NCI-H226 (cell line): Measurements from ENCODE around the gene MRPL1.
"Not testable (repeated sequence)": the region's sequence is repeated elsewhere in the genome, so short reads cannot be mapped to it uniquely, and the experiment has no call there.

ENCODE experiments used
- DNase-seq: peaks from one replicate; pipeline ENCODE4 v3.0.0-alpha.2; 2015

The MRPL1 gene

DNA sequence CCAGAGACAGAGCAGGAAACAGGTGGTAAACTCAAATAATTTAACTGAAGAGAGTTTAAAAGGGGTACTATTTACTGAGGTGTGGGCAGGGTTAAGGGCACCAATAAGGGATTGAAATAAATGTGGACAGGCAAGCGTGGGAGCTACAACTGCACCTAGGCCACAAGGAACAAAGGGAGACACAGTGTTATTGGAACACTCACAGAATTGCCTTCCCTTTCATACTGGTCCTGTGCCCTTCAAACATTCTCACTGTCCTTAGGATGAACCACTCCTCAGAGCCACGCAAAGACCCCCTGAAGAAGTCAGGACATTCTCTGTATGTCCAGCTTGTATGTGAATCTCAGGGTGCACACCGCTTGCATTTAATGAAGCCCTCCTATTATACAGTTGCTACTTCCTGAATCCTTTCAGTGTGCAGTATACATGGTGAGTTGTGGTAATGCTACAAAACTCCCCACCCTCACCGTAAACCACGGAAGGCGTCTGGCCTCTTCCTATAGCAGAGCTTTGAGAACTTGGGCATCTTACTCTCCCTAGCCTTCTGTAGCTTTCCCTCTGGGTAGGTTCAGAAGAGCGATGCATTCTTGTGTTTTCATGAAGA, 9.6 kb upstream of the MRPL1 start:
- DNase-seq = no peak

- no peak for DNase-seq
Measured at GRCh38 chr4:77854431-77855111, 8.1 kb upstream of the MRPL1 start.

DNA sequence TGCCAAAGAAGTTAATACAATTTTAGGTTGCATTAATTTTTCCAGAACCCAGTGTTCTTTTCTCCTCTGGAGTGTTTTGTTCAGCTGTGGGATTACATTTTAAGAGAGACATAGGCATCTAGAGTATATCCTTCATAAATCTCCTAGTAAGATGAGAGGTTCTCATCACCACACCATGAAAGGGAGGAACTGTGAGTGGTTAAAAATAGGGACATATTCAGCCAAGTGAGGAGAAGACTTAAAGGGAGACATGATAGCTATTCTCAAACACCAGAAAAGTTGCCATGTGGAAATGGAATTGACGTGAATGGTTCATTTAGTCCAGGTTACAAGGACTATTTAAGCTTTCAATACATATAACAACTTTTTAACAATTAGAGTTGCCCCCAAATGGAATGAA, 6.5 kb upstream of the MRPL1 start:
- DNase-seq = no peak

DNA sequence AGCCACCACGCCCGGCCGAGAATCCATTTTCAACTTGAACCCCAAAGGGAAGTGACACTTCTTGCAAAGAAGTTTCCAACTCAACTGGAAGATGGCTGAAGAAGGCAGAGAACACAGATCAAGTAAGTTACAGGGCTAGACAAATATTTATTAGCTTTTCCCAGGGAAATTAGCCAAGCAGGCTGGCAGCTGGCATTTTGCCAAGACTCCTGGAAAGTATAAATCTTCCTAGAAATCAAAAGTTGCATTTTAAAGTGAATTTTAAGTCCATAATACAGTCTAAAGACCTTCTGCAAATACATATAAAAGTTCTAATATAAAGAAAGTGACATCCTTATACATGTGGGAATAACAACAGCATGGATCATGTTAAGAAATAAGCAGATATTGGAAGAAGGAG, 3.4 kb upstream of the MRPL1 start:
- no peak for DNase-seq

- DNase-seq = no peak
Measured at GRCh38 chr4:77861495-77861894, 1.1 kb upstream of the MRPL1 start.

DNA sequence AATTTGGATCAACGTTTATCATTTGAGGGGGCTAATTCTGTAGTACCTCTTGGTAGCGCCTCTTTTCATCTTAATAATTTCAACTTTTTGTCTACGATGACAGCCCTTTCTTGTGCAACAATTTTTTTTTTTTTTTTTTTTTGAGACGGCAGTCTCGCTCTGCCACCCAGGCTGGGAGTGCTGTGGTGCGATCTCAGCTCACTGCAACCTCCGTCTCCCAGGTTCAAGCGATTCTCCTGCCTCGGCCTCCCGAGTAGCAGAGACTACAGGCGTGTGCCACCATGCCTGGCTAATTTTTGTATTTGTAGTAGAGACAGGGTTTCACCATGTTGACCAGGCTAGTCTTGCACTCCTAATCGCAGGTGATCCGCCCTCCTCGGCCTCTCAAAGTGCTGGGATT, 711 bp downstream of the MRPL1 start:
- DNase-seq = not testable (repeated sequence)

- no peak for DNase-seq
Measured at GRCh38 chr4:77865259-77865658, 2.6 kb downstream of the MRPL1 start.

DNA sequence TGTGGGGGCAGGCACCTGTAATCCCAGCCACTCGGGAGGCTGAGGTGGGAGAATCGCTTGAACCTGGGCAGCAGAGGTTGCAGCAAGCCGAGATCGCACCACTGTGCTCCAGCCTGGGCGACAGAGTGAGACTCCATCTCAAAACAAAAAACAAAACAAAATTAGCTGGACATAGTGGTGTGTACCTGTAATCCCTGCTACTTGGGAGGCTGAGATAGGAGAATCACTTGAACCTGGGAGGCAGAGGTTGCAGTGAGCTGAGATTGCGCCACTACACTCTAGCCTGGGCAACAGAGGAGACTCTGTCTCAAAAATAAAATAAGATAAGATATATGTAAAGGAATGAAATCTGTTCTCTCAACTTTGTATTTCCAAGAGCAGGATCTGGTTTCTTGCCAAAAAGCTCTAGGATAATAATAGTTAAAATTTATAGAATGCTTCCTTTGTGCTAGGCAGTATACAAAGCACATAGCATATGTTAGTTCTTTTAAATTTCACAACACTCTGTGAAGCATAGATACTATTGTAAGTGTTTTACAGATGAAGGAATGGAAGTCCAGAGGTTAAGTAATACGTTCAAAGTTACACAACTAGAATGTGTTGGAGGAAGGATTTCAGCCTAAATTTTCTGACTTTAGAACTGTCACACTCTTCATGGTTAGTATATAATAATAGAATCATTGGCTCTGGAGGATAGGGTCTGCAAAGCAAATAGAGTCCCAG, 10.3 kb downstream of the MRPL1 start:
- no peak for DNase-seq

DNA sequence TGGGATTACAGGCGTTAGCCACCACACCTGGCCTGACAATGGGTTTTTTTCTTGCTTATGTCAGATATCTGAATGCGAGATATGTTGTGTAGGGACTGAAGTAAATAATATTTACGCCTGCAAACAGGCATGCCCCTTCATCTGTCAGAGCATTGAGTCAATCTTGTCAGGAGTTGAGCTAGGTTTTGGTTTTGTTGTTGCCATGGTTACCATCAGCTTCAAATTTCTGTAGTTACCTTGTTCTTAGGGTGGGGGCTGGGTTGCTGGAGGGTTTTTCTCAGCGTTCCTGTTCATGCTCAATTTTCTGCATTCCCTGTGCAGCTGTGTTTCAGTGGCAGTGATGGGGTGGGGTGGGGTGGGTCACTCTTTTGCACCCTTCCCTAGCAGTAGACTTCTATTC, 14.5 kb downstream of the MRPL1 start:
- DNase-seq = no peak

DNA sequence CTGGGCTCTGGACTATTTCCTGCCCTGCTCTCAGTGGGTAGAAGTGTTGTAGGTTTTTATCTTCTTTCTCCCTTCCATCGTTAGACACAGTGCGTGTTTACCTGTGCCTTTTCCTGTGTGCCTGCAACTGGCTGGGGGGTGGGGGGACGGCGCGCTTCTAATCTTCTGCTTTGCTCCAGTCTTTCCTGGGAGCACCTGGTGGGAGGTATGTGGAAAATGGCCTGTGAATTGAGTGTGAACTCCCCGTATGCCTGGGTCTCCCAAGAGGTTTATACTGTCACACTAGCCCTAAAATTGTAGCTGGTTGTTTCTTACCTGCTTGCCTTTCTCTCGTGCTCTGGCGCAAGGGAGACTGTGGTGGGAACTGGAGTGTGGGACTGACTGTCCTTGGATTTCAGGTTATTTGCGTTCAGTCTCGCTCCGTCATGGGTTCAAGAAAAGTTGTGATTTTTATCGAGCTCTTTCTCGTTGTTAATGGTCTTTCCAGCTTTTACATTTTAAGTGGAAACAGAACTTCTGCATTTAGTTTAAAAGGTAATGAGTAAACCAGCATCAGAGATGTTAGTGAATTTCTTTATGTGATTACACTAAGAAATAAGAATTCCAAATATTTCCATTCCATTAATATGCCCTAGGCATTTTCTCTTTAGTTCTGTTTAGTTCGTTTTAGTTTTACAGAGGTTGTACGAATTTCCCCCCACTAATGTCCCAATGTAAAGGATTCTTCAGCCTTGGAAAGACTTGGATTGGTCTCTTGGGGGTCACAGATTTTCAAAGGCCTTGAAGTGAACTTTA, 15.3 kb downstream of the MRPL1 start:
- DNase-seq = no peak

DNA sequence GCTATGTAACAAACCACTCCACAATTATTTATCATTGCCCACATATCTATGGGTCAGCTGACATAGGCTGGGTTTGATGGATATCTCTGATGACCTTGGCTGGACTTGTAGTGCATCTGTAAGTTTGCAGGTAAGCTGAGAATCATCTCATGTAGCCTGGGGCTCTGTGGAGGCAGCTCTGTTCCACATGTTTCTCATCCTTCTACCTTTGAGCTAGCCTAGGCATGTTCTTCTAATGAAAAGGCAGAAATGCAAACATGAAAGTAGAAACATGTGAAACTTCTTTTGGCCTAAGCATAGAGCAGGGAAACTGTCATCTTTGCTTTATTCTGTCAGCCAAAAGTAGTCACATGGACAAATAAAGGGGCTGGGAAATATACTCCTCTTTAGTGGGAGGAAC, 18.2 kb downstream of the MRPL1 start:
- DNase-seq = no peak

- no peak for DNase-seq
Measured at GRCh38 chr4:77881460-77882295, 19.0 kb downstream of the MRPL1 start.

DNA sequence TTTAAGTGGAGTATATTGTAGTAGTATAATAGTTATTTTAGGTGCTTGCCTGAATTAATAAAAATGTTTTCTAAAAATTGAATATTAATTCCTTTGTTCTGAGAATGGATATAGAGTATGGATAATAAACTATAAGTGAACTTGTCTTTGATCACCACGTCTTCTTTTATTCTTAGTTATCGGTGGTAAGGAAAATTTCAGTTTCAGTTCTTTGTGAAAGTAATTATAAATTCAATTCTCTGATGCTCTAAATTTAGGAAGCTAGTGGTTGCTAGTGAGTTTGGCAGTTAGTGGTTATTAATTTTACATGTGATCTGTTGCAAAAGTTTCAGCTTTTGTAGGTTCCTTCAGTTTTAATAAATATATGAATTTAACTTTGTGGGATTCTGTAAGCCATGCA, 30.8 kb downstream of the MRPL1 start:
- no peak for DNase-seq

GRCh38 chr4:77899607-77900006, 37.0 kb downstream of the MRPL1 start:
- DNase-seq = no peak

GRCh38 chr4:77903186-77903585, 40.6 kb downstream of the MRPL1 start:
- DNase-seq = peak; percentile 1

DNA sequence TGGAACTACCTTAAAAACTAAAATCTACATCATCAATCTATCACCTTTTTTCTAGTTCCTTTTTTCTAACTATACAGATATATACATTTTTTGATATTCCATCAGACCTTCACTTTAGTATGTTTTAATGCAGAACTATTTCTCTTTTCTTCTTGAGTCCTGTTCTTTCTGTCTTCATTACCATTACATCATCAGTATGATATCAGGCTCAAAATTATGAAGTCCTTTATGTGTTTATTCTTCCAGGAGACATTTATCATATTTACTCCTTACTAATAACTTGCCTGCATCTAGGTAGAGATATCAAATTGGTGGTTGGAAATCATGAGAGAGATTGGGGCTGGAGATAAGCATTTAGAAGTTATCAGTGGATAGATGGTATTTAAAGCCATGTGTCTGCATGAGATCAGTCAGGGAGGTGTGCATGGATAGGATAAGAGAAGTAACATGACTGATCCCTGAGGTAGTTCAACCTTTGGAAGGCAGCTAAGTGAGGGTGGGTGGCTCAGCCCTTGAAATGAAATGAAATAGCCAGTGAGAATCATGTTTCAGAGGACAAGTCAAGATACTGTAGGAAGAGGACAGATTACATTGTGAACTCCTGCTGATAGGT, 43.1 kb downstream of the MRPL1 start:
- no peak for DNase-seq

GRCh38 chr4:77910676-77911075, 48.0 kb downstream of the MRPL1 start:
- DNase-seq = no peak

GRCh38 chr4:77911091-77911490, 48.5 kb downstream of the MRPL1 start:
- no peak for DNase-seq

DNA sequence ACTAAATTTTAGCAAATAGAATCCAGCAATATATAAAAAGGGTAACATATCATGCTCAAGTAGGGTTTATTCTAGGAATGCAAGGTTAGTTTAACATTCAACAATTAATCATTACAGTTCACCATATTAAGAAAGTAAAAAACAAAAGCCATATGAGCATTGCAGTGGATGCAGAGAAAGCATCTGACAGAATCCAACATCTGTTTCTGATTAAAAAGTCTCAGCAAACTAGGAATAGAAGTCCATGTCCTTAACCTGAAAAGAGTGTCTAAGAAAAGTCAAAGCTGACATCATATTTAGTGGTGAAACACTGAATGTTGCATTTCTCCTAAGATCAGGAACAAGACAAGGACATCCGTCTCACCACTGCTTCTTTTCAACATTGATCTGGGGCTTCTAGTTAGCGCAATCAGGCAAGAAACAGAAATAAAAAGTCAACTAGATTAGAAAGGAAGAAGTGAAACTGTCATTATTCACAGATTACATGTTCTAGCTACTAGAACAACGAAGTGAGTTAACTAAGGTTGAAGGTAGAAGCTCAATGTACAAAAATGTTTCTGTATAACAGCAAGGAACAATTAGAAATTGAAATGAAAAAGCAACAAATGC, 49.3 kb downstream of the MRPL1 start:
- DNase-seq = no peak

- no peak for DNase-seq
Measured at GRCh38 chr4:77913348-77913747, 50.7 kb downstream of the MRPL1 start.

GRCh38 chr4:77917075-77917474, 54.4 kb downstream of the MRPL1 start:
- no peak for DNase-seq

GRCh38 chr4:77917601-77918000, 55.0 kb downstream of the MRPL1 start:
- no peak for DNase-seq
